ENCODE measurements around the gene NOTCH2. TPM values are rescaled to one million over a fixed set of nuclear protein-coding genes. Genes with fewer than 3 reads are reported as not detected.

Gene NOTCH2
- polyA plus RNA-seq, 1 donor (not counting 4 experiments of a cell fraction or from before 2014, with no cell fraction given), result 22.5 TPM

- dilution Hi-C loops (cut with MboI; ENCODE audit: extremely low pct_ligation_motif_present, low sequenced_read_pairs), result no loop called here
- Histone ChIP-seq H3K36me3 (ENCODE audit: control insufficient read depth in 2 of 2, extremely low read depth in 1 of 2, insufficient read depth in 2 of 2, low read length in 2 of 2) (peaks cover 7 to 17% of the 10 kb centered on the region in 2 experiments), H4K20me1 (ENCODE audit: control insufficient read depth, extremely low read depth, insufficient read depth, low read length) (no peaks in the 10 kb centered on the region)
These were observed 97.5 kb downstream of the NOTCH2 start for GRCh38 chr1:119971710-119972570.

GRCh38 chr1:119968601-119969000 is 100.9 kb downstream of the NOTCH2 start:
- Histone ChIP-seq H2AFZ (ENCODE audit: control insufficient read depth, low read length) (no peak overlapping the region), H3K9me3 (ENCODE audit: control insufficient read depth, low read depth, low read length) (no peaks in the 10 kb centered on the region), H3K4me3 (ENCODE audit: control insufficient read depth in 2 of 3, extremely low read depth in 1 of 3, insufficient read depth in 2 of 3, low read depth in 1 of 3, low read length in 3 of 3) (no peak overlapping the region), H3K4me1 (ENCODE audit: control insufficient read depth, extremely low read depth, insufficient read depth, low read length) (no peaks in the 10 kb centered on the region), H3K36me3 (ENCODE audit: control insufficient read depth in 2 of 2, extremely low read depth in 1 of 2, insufficient read depth in 2 of 2, low read length in 2 of 2) (peaks cover 23 to 29% of the 10 kb centered on the region in 2 experiments), H3K27ac (ENCODE audit: control insufficient read depth, insufficient read depth, low read length) (no peak overlapping the region), H3K27me3 (ENCODE audit: control insufficient read depth, extremely low read depth, insufficient read depth, low read length) (no peaks in the 10 kb centered on the region), H3K4me2 (ENCODE audit: control insufficient read depth, extremely low read depth, insufficient read depth, low read depth, low read length) (no peak overlapping the region), H3K79me2 (ENCODE audit: control insufficient read depth, insufficient read depth, low read length) (no peaks in the 10 kb centered on the region), H3K9ac (ENCODE audit: control insufficient read depth, extremely low read depth, insufficient read depth, low read length) (no peak overlapping the region), H4K20me1 (ENCODE audit: control insufficient read depth, extremely low read depth, insufficient read depth, low read length) (no peaks in the 10 kb centered on the region), H3K9me1 (ENCODE audit: control insufficient read depth, extremely low read depth, insufficient read depth, low read length) (no peaks in the 10 kb centered on the region)
- TF ChIP-seq EZH2 (IDR thresholded peaks at IDR 0.05; ENCODE audit: low read length) (no peak), CTCF (optimal IDR thresholded peaks at IDR 0.05 in 1 of 3, IDR thresholded peaks at IDR 0.05 in 1 of 3, conservative IDR thresholded peaks at IDR 0.05 in 1 of 3; ENCODE audit: extremely low read depth in 1 of 3, insufficient read depth in 2 of 3, low read length in 3 of 3) (no peak)
- no peak for DNase-seq (ENCODE audit: low read depth, low spot score)
- dilution Hi-C loops (cut with MboI; ENCODE audit: extremely low pct_ligation_motif_present, low sequenced_read_pairs), result no loop called here
- FAIRE-seq, result no peak

More at GRCh38 chr1:119971710-119972570, 97.5 kb downstream of the NOTCH2 start:
- Histone ChIP-seq H3K9me1 (ENCODE audit: control insufficient read depth, extremely low read depth, insufficient read depth, low read length) (no peaks in the 10 kb centered on the region), H3K4me1 (ENCODE audit: control insufficient read depth, extremely low read depth, insufficient read depth, low read length) (peaks cover 4% of the 10 kb centered on the region), H2AFZ (ENCODE audit: control insufficient read depth, low read length) (no peak overlapping the region), H3K27me3 (ENCODE audit: control insufficient read depth, extremely low read depth, insufficient read depth, low read length) (no peaks in the 10 kb centered on the region), H3K9ac (ENCODE audit: control insufficient read depth, extremely low read depth, insufficient read depth, low read length) (no peak overlapping the region), H3K79me2 (ENCODE audit: control insufficient read depth, insufficient read depth, low read length) (no peaks in the 10 kb centered on the region), H3K4me3 (ENCODE audit: control insufficient read depth in 2 of 3, extremely low read depth in 1 of 3, insufficient read depth in 2 of 3, low read depth in 1 of 3, low read length in 3 of 3) (no peak overlapping the region), H3K27ac (ENCODE audit: control insufficient read depth, insufficient read depth, low read length) (no peak overlapping the region), H3K4me2 (ENCODE audit: control insufficient read depth, extremely low read depth, insufficient read depth, low read depth, low read length) (no peak overlapping the region), H3K9me3 (ENCODE audit: control insufficient read depth, low read depth, low read length) (no peaks in the 10 kb centered on the region)
- no peak for FAIRE-seq
- DNase-seq (ENCODE audit: low read depth, low spot score), result no peak
- TF ChIP-seq EZH2 (IDR thresholded peaks at IDR 0.05; ENCODE audit: low read length) (no peak), CTCF (optimal IDR thresholded peaks at IDR 0.05 in 1 of 3, IDR thresholded peaks at IDR 0.05 in 1 of 3, conservative IDR thresholded peaks at IDR 0.05 in 1 of 3; ENCODE audit: extremely low read depth in 1 of 3, insufficient read depth in 2 of 3, low read length in 3 of 3) (no peak)
